Measurements from ENCODE around the gene TCOF1. TPM values are rescaled to one million over a fixed set of nuclear protein-coding genes. Genes with fewer than 3 reads are reported as not detected.
"Not testable (repeated sequence)": the region's sequence is repeated elsewhere in the genome, so short reads cannot be mapped to it uniquely, and the experiment has no call there.

The TCOF1 gene
- polyA plus RNA-seq, 1 donor from 2014 or later = 26.4 TPM

GRCh38 chr5:150422758-150423157 lies 65.3 kb downstream of the TCOF1 start:
- H3K9me3 Mint-ChIP-seq = no peaks in the 10 kb centered on the region
- no peaks in the 10 kb centered on the region for H3K36me3 Mint-ChIP-seq
- H3K27me3 Mint-ChIP-seq = peaks cover 2% of the 10 kb centered on the region
- H3K4me1 Mint-ChIP-seq = peaks cover 28 to 31% (median 29%) of the 10 kb centered on the region in 3 donors
- peak overlapping the region in 1 of 3 donors; percentile 27 for H3K27ac Mint-ChIP-seq
- H3K4me3 Mint-ChIP-seq = no peak overlapping the region

GRCh38 chr5:150426165-150426564 lies 68.7 kb downstream of the TCOF1 start:
- H3K4me1 Mint-ChIP-seq = peaks cover 21 to 29% (median 26%) of the 10 kb centered on the region in 3 donors
- H3K36me3 Mint-ChIP-seq, H3K27me3 Mint-ChIP-seq, H3K9me3 Mint-ChIP-seq, H3K27ac Mint-ChIP-seq, H3K4me3 Mint-ChIP-seq: not testable (repeated sequence)

GRCh38 chr5:150428106-150428876 lies 70.8 kb downstream of the TCOF1 start:
- Mint-ChIP-seq H3K36me3 (peaks cover 1% of the 10 kb centered on the region), H3K4me1 (peaks cover 16 to 30% (median 28%) of the 10 kb centered on the region in 3 donors), H3K27ac (peak overlapping the region; percentile 4 to 98 (median 13)), H3K9me3 (no peaks in the 10 kb centered on the region), H3K4me3 (peak overlapping the region in 1 of 4 donors; percentile 87), H3K27me3 (peaks cover 2% of the 10 kb centered on the region)

- Mint-ChIP-seq H3K27me3 (peaks cover 2% of the 10 kb centered on the region), H3K4me3 (peak overlapping the region in 1 of 4 donors; percentile 87), H3K4me1 (peaks cover 16 to 33% (median 30%) of the 10 kb centered on the region in 3 donors), H3K36me3 (peaks cover 1% of the 10 kb centered on the region), H3K27ac (peak overlapping the region in 2 of 3 donors; percentile 72 to 98), H3K9me3 (no peaks in the 10 kb centered on the region)
These were observed 71.5 kb downstream of the TCOF1 start for GRCh38 chr5:150428978-150429377.

- H3K4me1 Mint-ChIP-seq = peaks cover 16 to 33% (median 30%) of the 10 kb centered on the region in 3 donors
- H3K27me3 Mint-ChIP-seq = peaks cover 2% of the 10 kb centered on the region
- peak overlapping the region; percentile 22 to 91 (median 76) for H3K4me3 Mint-ChIP-seq
- H3K36me3 Mint-ChIP-seq = peaks cover 1% of the 10 kb centered on the region
- no peaks in the 10 kb centered on the region for H3K9me3 Mint-ChIP-seq
- H3K27ac Mint-ChIP-seq = peak overlapping the region; percentile 72 to 98 (median 90)
These were observed 71.9 kb downstream of the TCOF1 start for GRCh38 chr5:150429410-150429873.

GRCh38 chr5:150431048-150431447 lies 73.6 kb downstream of the TCOF1 start:
- peak overlapping the region in 1 of 4 donors; percentile 60 for H3K4me3 Mint-ChIP-seq
- no peaks in the 10 kb centered on the region for H3K9me3 Mint-ChIP-seq
- no peaks in the 10 kb centered on the region for H3K27me3 Mint-ChIP-seq
- peaks cover 4% of the 10 kb centered on the region for H3K36me3 Mint-ChIP-seq
- H3K4me1 Mint-ChIP-seq = peaks cover 15 to 34% (median 31%) of the 10 kb centered on the region in 3 donors
- peak overlapping the region; percentile 27 to 73 (median 60) for H3K27ac Mint-ChIP-seq

GRCh38 chr5:150431574-150431973 lies 74.1 kb downstream of the TCOF1 start:
- Mint-ChIP-seq H3K4me1 (peaks cover 19 to 39% (median 35%) of the 10 kb centered on the region in 3 donors), H3K36me3 (peaks cover 4% of the 10 kb centered on the region), H3K9me3 (no peaks in the 10 kb centered on the region), H3K4me3 (peak overlapping the region in 1 of 4 donors; percentile 60), H3K27ac (peak overlapping the region in 2 of 3 donors; percentile 60 to 73), H3K27me3 (no peaks in the 10 kb centered on the region)

GRCh38 chr5:150434464-150434863 lies 77.0 kb downstream of the TCOF1 start:
- H3K27ac Mint-ChIP-seq = peak overlapping the region in 1 of 3 donors; percentile 39

GRCh38 chr5:150436141-150436680 lies 78.7 kb downstream of the TCOF1 start:
- H3K9me3 Mint-ChIP-seq = no peaks in the 10 kb centered on the region
- peak overlapping the region; percentile 60 to 92 (median 62) for H3K27ac Mint-ChIP-seq
- no peaks in the 10 kb centered on the region for H3K27me3 Mint-ChIP-seq
- H3K36me3 Mint-ChIP-seq = peaks cover 2% of the 10 kb centered on the region
- H3K4me3 Mint-ChIP-seq = peak overlapping the region; percentile 12 to 92 (median 40)
- H3K4me1 Mint-ChIP-seq = peaks cover 11 to 20% (median 15%) of the 10 kb centered on the region in 3 donors

More at GRCh38 chr5:150434464-150434863, 77.0 kb downstream of the TCOF1 start:
- Mint-ChIP-seq H3K36me3 (peaks cover 2% of the 10 kb centered on the region), H3K4me3 (no peak overlapping the region), H3K27me3 (no peaks in the 10 kb centered on the region), H3K9me3 (no peaks in the 10 kb centered on the region), H3K4me1 (peaks cover 16 to 30% (median 19%) of the 10 kb centered on the region in 3 donors)

GRCh38 chr5:150438873-150439546 lies 81.5 kb downstream of the TCOF1 start:
- no peak overlapping the region for H3K4me3 Mint-ChIP-seq
- H3K27me3 Mint-ChIP-seq = no peaks in the 10 kb centered on the region
- H3K27ac Mint-ChIP-seq = no peak overlapping the region
- H3K4me1 Mint-ChIP-seq = peaks cover 10 to 11% (median 10%) of the 10 kb centered on the region in 3 donors
- peaks cover 2% of the 10 kb centered on the region for H3K36me3 Mint-ChIP-seq
- no peaks in the 10 kb centered on the region for H3K9me3 Mint-ChIP-seq

- Mint-ChIP-seq H3K4me1 (peaks cover 6 to 10% (median 8%) of the 10 kb centered on the region in 3 donors), H3K9me3 (no peaks in the 10 kb centered on the region), H3K36me3 (no peaks in the 10 kb centered on the region), H3K4me3 (peak overlapping the region in 2 of 4 donors; percentile 48 to 51), H3K27ac (no peak overlapping the region), H3K27me3 (no peaks in the 10 kb centered on the region)
These were observed 83.7 kb downstream of the TCOF1 start for GRCh38 chr5:150440948-150441812.

GRCh38 chr5:150441813-150442698 lies 84.6 kb downstream of the TCOF1 start:
- H3K36me3 Mint-ChIP-seq = no peaks in the 10 kb centered on the region
- H3K27ac Mint-ChIP-seq = no peak overlapping the region

GRCh38 chr5:150442699-150443080 lies 85.2 kb downstream of the TCOF1 start:
- Mint-ChIP-seq H3K4me1 (peaks cover 0 to 11% (median 5%) of the 10 kb centered on the region in 3 donors), H3K9me3 (no peaks in the 10 kb centered on the region), H3K27ac (no peak overlapping the region), H3K36me3 (no peaks in the 10 kb centered on the region), H3K27me3 (no peaks in the 10 kb centered on the region), H3K4me3 (no peak overlapping the region)

More at GRCh38 chr5:150441813-150442698, 84.6 kb downstream of the TCOF1 start:
- peak overlapping the region in 1 of 4 donors; percentile 51 for H3K4me3 Mint-ChIP-seq
- no peaks in the 10 kb centered on the region for H3K9me3 Mint-ChIP-seq
- H3K27me3 Mint-ChIP-seq = no peaks in the 10 kb centered on the region
- peaks cover 4 to 7% (median 5%) of the 10 kb centered on the region in 3 donors for H3K4me1 Mint-ChIP-seq

Data from IgD-negative memory B cell (primary cell).